HUES64 (cell line): ENCODE data around the gene ACTR1B.
"Not testable (repeated sequence)": the region's sequence is repeated elsewhere in the genome, so short reads cannot be mapped to it uniquely, and the experiment has no call there.

Experiments
- H3K27ac ChIP-seq: 2 replicates; pipeline ENCODE4 v1.7.0; 2013; ENCODE audit warnings: low read depth, low read length, inconsistent platforms
- H3K27me3 ChIP-seq: 2 replicates; pipeline ENCODE4 v1.6.1; 2013; ENCODE audit warnings: mild to moderate bottlenecking, low read length; ENCODE audit not compliant: insufficient read depth
- H3K36me3 ChIP-seq: 2 replicates; pipeline ENCODE4 v1.6.1; 2013; ENCODE audit warnings: mild to moderate bottlenecking, low read length; ENCODE audit not compliant: insufficient read depth
- H3K4me1 ChIP-seq: 2 replicates; pipeline ENCODE4 v1.6.1; 2013; ENCODE audit warnings: mild to moderate bottlenecking, low read length, moderate library complexity; ENCODE audit not compliant: insufficient read depth
- H3K4me3 ChIP-seq: 2 replicates; pipeline ENCODE4 v1.5.1; 2013; ENCODE audit warnings: mild to moderate bottlenecking, low read length, moderate library complexity
- H3K9ac ChIP-seq: 2 replicates; pipeline ENCODE4 v1.6.1; 2013; ENCODE audit warnings: mild to moderate bottlenecking, low read depth, low read length
- H3K9me3 ChIP-seq: 2 replicates; pipeline ENCODE4 v1.6.1; 2013; ENCODE audit warnings: low read depth, low read length; ENCODE audit not compliant: insufficient read depth
- WGBS: fragments of 150-250, 120-280 bp; methylation state at CpG from one replicate; pipeline ENCODE4 v1.1.7; 2013; ENCODE audit warnings: missing lambda C conversion rate; 5-methylcytosine and 5-hydroxymethylcytosine counted together

Gene ACTR1B

DNA sequence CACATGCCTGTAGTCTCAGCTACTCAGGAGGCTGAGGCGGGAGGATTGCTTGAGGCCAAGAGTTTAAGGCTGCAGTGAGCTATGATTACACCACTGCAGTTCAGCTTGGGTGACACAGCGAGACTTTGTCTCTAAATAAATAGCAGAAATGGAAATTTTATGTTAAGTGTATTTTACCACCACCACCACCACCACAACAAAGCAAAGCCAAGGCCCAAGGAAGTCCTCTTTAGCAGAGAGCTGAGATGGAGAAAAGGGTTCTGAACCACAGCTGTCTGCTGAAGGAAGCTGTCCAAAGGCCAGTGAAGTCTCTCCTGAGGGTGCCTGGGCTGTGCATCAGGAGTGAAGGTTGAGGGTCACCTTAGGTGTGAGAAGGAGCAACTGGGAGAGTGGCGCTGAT is 23.4 kb upstream of the ACTR1B start:
- not testable (repeated sequence) for H3K9me3 ChIP-seq, H3K27me3 ChIP-seq, H3K36me3 ChIP-seq, H3K9ac ChIP-seq, H3K4me1 ChIP-seq, H3K27ac ChIP-seq, H3K4me3 ChIP-seq
- 98% methylated on average over 1 of the region's 3 CpGs for WGBS

DNA sequence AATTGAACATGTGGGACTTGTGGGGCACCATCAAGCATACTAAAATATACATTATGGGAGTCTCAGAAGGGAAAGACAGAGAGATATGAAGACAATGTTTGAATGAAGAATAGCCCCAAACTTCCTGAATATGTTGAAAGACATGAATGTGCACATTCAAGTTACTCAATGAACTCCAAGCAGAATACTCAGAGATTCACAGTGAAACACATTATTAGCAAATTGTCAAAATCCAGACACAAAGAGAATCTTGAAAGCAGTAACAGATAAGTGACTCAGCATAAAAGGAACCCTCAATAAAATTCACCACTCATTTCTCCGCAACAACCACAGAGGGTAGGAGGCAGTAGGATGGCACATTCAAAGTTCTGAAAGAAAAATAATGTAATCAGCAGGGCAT is 14.5 kb upstream of the ACTR1B start:
- H3K9me3 ChIP-seq: no peaks in the 10 kb centered on the region
- H3K27ac ChIP-seq: no peak overlapping the region
- 100% methylated on average over 1 of the region's 1 CpG for WGBS

DNA sequence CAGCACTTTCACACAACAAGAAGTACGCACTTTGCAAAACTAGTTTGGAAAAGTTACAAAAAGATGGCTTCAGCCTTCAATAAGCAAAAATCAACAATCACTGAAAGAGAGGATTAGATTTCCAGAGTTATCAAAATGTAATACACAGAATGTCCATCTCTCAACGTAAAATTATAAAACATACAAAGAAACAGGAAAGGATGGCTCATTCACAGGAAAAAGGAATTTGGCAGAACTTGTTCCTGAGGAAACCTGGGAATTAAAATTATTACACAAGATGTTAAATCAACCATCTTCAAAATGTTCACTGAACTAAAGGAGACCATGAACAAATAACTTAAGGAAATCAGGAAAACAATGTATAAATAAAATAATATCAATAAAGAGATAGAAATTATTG is 13.6 kb upstream of the ACTR1B start:
- Histone ChIP-seq H3K27me3 (no peaks in the 10 kb centered on the region), H3K4me3 (no peak overlapping the region), H3K9ac (no peak overlapping the region), H3K4me1 (peaks cover 17% of the 10 kb centered on the region), H3K36me3 (no peaks in the 10 kb centered on the region), H3K27ac (no peak overlapping the region), H3K9me3 (no peaks in the 10 kb centered on the region)
- 86% methylated on average over 1 of the region's 2 CpGs for WGBS

More for the DNA sequence above, 14.5 kb upstream of the ACTR1B start:
- H3K4me1 ChIP-seq: peaks cover 17% of the 10 kb centered on the region
- H3K9ac ChIP-seq: no peak overlapping the region
- no peak overlapping the region for H3K4me3 ChIP-seq
- no peaks in the 10 kb centered on the region for H3K27me3 ChIP-seq
- no peaks in the 10 kb centered on the region for H3K36me3 ChIP-seq

DNA sequence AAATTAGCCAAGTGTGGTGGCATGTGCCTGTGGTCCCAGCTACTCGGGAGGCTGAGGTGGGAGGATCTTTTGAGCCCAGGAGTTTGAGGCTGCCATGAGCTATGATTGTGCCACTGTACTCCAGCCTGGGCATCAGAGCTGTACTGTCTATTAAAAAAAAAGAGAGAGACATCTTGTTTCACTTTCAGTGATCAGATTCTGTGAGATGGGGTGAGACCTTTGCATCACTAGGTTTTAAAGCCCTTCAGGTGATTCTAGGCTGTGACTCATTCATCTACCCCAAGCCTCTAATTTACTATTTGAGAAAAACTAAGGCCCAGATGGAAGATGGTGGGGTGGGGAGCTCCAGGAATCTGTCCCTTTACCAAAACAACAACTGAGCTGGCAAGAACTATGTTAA is 12.8 kb upstream of the ACTR1B start:
- H3K9me3 ChIP-seq: no peaks in the 10 kb centered on the region
- WGBS: 93% methylated on average over 1 of the region's 1 CpG
- H3K27ac ChIP-seq: no peak overlapping the region
- peaks cover 17% of the 10 kb centered on the region for H3K4me1 ChIP-seq
- no peak overlapping the region for H3K9ac ChIP-seq
- no peak overlapping the region for H3K4me3 ChIP-seq
- no peaks in the 10 kb centered on the region for H3K27me3 ChIP-seq
- H3K36me3 ChIP-seq: no peaks in the 10 kb centered on the region

DNA sequence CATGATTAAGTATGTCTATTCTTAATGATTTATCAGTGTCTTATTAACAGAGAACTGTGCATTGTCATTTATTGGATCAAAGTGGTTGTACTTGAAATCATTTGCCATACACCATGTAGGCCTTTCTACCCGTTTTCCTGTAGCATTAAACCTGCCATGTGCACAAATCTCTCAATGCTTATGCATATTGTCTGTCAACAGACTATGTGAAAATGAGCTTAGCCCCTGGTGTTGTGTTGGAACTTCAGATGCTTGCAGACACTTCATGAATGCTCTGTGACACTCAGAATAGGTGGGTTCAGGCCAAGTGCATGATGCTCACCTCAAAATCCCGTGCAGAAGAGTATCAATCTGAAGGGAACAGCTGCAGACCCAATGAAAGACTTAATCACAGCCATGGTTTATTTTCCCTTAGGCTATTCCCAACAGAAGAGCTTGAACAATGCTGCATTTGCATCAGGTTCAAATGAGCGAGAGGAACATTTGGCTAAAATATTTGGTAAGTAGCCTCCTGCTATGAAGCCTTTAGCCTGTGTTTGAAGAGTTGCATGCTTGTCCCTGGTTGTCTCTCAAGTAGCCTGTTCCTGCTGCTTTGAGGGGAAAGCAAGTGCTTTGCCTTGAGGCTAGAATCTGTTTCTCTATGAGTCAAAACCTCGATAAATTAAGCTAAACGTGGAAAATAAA is 11.7 kb upstream of the ACTR1B start:
- H3K4me1 ChIP-seq: peaks cover 17% of the 10 kb centered on the region
- H3K9me3 ChIP-seq: no peaks in the 10 kb centered on the region
- no peaks in the 10 kb centered on the region for H3K27me3 ChIP-seq
- no peaks in the 10 kb centered on the region for H3K36me3 ChIP-seq
- WGBS: 53% methylated on average over 5 of the region's 5 CpGs
- H3K4me3 ChIP-seq: no peak overlapping the region
- peak overlapping the region; percentile 34; the same call in 1 of the 2 replicates for H3K27ac ChIP-seq
- H3K9ac ChIP-seq: no peak overlapping the region

DNA sequence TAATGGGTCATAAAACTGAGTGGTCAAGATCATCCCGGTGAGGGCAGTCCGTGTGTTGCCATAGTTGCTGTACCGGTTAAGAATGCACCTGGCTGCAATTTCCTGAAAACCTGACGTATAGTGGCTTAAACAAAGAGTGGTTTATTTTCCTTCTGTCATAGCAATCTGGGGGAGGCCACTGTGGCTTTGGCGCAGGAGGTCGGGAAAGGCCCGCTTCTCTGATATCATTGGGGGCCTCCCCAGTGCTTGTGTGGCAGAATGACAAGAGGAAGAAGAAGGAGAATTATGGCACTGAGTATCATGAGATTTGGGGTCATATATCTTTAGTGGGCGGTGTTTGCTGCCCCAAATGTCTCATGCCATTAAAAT is 10.1 kb upstream of the ACTR1B start:
- H3K4me3 ChIP-seq: no peak overlapping the region
- WGBS: 94% methylated on average over 8 of the region's 8 CpGs
- no peaks in the 10 kb centered on the region for H3K9me3 ChIP-seq
- no peaks in the 10 kb centered on the region for H3K36me3 ChIP-seq
- peaks cover 17% of the 10 kb centered on the region for H3K4me1 ChIP-seq
- H3K9ac ChIP-seq: no peak overlapping the region
- H3K27me3 ChIP-seq: no peaks in the 10 kb centered on the region
- no peak overlapping the region for H3K27ac ChIP-seq

DNA sequence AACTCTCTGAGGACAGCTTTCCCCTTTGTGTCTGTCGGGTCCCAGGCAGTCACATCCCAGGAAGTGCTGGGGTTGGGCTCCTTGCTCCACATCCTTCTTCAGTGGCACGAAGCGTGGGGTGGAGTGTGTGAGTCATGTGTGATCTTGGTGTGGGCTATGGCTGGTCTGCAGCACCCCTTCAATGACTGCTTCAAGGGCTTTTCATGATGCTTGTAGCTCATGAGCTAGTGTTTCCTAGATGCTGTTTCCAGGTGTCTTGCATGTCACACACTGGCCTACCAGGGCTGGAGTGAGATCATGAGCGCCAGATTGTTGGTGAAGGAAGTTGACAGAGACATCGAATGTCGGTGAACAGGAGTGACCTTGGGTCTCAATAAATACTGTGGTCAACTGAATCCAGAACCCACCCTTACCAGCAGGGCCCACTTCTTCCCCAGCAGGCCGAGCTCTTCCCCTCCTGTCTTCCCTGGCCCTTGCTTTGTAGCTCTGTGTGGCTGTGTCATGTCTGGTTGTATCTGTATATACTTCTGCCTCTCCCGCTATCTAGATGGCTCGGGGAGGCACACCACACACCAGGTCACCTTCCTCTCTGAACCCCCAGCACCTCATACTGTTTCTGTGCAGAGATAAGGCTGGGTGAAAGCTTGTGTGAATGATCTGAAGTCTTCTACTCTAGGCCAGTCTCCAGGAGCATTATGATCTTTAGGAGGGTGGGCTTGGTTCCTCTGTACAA is 9.5 kb upstream of the ACTR1B start:
- peaks cover 17% of the 10 kb centered on the region for H3K4me1 ChIP-seq
- no peaks in the 10 kb centered on the region for H3K9me3 ChIP-seq
- no peak overlapping the region for H3K9ac ChIP-seq
- no peak overlapping the region for H3K27ac ChIP-seq
- no peak overlapping the region for H3K4me3 ChIP-seq
- WGBS: 90% methylated on average over 7 of the region's 9 CpGs
- no peaks in the 10 kb centered on the region for H3K27me3 ChIP-seq
- H3K36me3 ChIP-seq: no peaks in the 10 kb centered on the region

DNA sequence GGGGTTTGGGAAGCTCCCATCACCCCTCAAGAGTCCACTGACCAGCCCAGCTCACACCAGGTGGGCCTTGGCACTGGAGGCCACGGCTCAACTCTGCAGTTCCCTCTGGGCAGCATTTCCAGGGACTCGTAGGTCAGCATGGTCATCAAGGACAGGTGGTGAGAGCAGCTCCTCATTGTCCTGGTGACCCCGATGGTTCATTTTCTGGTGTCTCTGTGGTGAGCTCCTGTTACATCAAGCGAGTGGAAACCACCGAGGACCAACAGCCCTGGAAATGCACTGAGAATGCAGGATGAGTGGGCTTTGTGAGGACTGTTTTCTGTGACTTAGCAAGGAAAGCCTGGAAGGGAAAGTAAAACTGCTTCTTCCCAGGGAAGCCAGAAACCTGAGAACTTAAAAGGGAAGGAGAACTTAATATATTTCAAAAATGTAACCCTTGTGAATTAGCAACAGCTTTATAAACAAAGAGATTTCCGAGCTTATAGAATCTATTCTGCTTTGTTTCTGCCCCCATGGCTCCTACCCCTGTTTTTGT is 8.8 kb upstream of the ACTR1B start:
- H3K9ac ChIP-seq, H3K4me3 ChIP-seq, H3K27ac ChIP-seq, H3K27me3 ChIP-seq, H3K36me3 ChIP-seq, H3K9me3 ChIP-seq: not testable (repeated sequence)
- H3K4me1 ChIP-seq: peaks cover 17% of the 10 kb centered on the region
- WGBS: 96% methylated on average over 5 of the region's 6 CpGs

DNA sequence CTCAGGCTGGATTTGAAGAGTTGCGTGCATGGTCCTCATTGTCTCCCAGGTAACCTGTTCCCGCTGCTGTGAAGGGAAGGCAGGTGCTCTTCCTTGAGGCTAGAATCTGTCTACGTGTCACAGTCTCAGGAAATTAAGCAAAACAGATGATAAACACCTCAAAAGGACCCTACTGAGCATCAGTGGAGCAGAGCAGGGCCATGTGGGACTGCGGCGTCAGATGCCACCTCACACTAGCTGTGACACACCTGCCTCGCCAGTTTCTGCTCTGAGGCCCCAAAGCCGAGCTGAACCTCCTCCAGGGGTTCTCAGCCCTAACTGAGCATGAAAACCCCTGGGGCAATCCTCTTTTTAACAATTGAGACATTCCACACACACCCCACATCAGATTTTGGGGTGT is 7.7 kb upstream of the ACTR1B start:
- no peaks in the 10 kb centered on the region for H3K9me3 ChIP-seq
- H3K4me3 ChIP-seq: no peak overlapping the region
- no peaks in the 10 kb centered on the region for H3K27me3 ChIP-seq
- no peak overlapping the region for H3K9ac ChIP-seq
- H3K4me1 ChIP-seq: peaks cover 17% of the 10 kb centered on the region
- H3K36me3 ChIP-seq: no peaks in the 10 kb centered on the region
- no peak overlapping the region for H3K27ac ChIP-seq
- 91% methylated on average over 7 of the region's 7 CpGs for WGBS

DNA sequence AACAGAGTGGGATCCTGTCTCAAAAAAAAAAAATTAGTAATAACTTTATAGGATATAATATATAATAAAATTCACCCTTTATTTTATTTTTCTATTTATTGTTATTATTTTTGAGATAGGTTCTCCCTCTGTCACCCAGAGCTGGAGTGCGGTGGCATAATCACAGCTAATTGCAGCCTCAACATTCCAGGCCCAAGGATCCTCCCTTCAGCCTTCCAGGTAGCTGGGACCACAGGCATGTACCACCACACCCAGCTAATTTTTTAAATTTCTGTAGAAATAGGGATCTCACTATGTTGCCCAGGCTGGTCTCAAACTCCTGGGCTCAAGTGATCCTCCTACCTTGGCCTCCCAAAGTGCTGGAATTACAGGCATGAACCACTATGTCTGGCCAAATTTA is 6.6 kb upstream of the ACTR1B start:
- 91% methylated on average over 1 of the region's 1 CpG for WGBS
- Histone ChIP-seq H3K9me3 (no peaks in the 10 kb centered on the region), H3K9ac (no peak overlapping the region), H3K27me3 (no peaks in the 10 kb centered on the region), H3K4me1 (peaks cover 11% of the 10 kb centered on the region), H3K36me3 (no peaks in the 10 kb centered on the region), H3K4me3 (no peak overlapping the region), H3K27ac (no peak overlapping the region)

DNA sequence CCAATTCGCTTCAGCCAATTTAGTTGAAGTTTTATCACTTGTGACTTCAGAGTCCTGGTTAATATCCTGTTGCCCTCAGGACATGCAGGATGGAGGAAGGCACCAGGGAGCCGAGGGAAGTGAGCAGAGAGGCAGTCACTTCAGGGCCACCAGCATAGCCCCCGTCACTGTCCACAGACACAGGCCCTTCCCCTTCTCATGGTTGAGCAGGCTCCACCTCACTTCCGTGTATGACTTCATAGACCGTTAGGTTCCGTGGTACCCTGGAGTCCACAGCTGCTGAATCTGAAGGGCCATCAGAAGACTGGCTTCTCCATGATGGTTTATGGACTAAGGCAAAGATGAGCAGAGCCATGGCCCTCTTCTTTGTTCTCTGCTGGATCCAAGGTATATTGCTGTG is 5.6 kb upstream of the ACTR1B start, which contains the start of gene C2orf92:
Gene C2orf92, plus strand, starts transcription at position 266 of the 400 bp plus-strand sequence. Its CDS starts 76 bp downstream, at position 342.
- WGBS: 95% methylated on average over 6 of the region's 6 CpGs
- no peak within 1 kb of the TSS for H3K27ac ChIP-seq

More for the DNA sequence above, 5.6 kb upstream of the ACTR1B start, which contains the start of gene C2orf92:
- Histone ChIP-seq H3K4me3 (no peak within 1 kb of the TSS), H3K9me3 (no peaks in the 10 kb centered on the region), H3K9ac (no peak within 1 kb of the TSS), H3K4me1 (peaks cover 5% of the 10 kb centered on the region; the same call in 1 of the 2 replicates), H3K36me3 (no peaks in the 10 kb centered on the region), H3K27me3 (no peaks in the 10 kb centered on the region)
